Parathyroid adenoma (tissue), 2 donors: ENCODE data around the gene IZUMO4.

ENCODE experiments used
- H2AFZ ChIP-seq: fragments of 300-600 bp; sonication (generic); one replicate; pipeline ENCODE4 v1.7.0; 2017; ENCODE audit warnings: antibody characterized with exemption, mild to moderate bottlenecking
- H3K27ac ChIP-seq: fragments of 300-600 bp; sonication (generic); one replicate; pipeline ENCODE4 v1.7.0; 2017
- H3K27me3 ChIP-seq: fragments of 300-600 bp; sonication (generic); one replicate; pipeline ENCODE4 v1.7.0; 2017; ENCODE audit warnings: low read length; ENCODE audit not compliant: control insufficient read depth, insufficient read depth
- H3K36me3 ChIP-seq: fragments of 300-600 bp; sonication (generic); one replicate; pipeline ENCODE4 v1.7.0; 2017; ENCODE audit warnings: low read length; ENCODE audit not compliant: control insufficient read depth, insufficient read depth
- H3K4me1 ChIP-seq: fragments of 300-600 bp; sonication (generic); one replicate; pipeline ENCODE4 v1.7.0; 2017; ENCODE audit warnings: control low read depth
- H3K4me2 ChIP-seq: fragments of 300-600 bp; sonication (generic); one replicate; pipeline ENCODE4 v1.7.0; 2017; ENCODE audit warnings: low read length
- H3K4me3 ChIP-seq: fragments of 300-600 bp; sonication (generic); one replicate; pipeline ENCODE4 v1.7.0; 2017; ENCODE audit warnings: low read depth, low read length
- H3K79me2 ChIP-seq: fragments of 300-600 bp; sonication (generic); one replicate; pipeline ENCODE4 v1.7.0; 2017; ENCODE audit warnings: control low read depth
- H3K9ac ChIP-seq: fragments of 300-600 bp; sonication (generic); one replicate; pipeline ENCODE4 v1.7.0; 2017; ENCODE audit warnings: mild to moderate bottlenecking
- H3K9me3 ChIP-seq: fragments of 300-600 bp; sonication (generic); one replicate; pipeline ENCODE4 v1.7.0; 2017; ENCODE audit warnings: low read length; ENCODE audit not compliant: control insufficient read depth
- CTCF ChIP-seq: fragments of 300-600 bp; sonication (generic); IDR thresholded peaks from one replicate; pipeline ENCODE4 v1.7.0; 2017; ENCODE audit warnings: antibody characterized with exemption, mild to moderate bottlenecking
- donor health status: primary hyperparathyroidism.

IZUMO4 gene

DNA sequence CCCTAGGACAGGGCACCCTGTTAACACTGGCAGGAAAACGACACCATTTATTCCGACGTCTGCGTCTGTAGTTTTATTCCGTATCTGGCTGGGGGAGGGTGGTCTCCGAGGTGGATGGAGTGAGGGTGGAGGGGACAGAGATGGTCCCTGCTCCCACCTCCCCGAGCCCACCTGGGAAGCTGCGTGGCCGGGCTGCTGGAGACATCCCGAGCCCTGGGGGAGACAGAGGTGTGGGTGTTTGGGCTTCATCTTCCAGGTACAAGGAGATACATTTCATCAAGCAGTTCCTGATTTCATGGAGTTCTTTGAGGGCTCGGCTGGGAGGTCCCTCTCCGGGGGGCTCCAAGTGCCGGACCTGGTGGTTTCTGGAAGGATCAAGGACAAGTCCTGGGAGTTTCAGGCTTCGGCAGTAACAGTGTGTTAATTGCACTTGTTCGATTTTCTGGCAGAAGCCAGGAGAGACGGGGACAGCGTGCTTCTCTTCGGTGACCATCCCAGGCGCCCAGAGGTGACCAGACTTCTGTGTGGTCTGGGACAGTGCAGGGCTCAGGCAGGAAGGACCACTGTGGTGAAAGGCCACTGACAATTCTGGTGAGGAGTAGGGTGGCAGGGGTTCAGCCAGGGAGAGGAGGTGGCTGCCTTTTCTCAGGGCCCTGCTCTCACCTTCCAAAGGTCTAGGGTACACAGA is 25.6 kb upstream of the IZUMO4 start:
- no peaks in the 10 kb centered on the region for H3K27me3 ChIP-seq
- H3K79me2 ChIP-seq, result no peaks in the 10 kb centered on the region
- no peaks in the 10 kb centered on the region for H3K36me3 ChIP-seq
- no peak overlapping the region for H2AFZ ChIP-seq
- peaks cover 2% of the 10 kb centered on the region for H3K4me1 ChIP-seq
- no peak overlapping the region for H3K9ac ChIP-seq
- H3K4me3 ChIP-seq, result no peak overlapping the region
- H3K27ac ChIP-seq, result no peak overlapping the region
- TF ChIP-seq CTCF, result no peak
- no peak overlapping the region for H3K4me2 ChIP-seq
- no peaks in the 10 kb centered on the region for H3K9me3 ChIP-seq

DNA sequence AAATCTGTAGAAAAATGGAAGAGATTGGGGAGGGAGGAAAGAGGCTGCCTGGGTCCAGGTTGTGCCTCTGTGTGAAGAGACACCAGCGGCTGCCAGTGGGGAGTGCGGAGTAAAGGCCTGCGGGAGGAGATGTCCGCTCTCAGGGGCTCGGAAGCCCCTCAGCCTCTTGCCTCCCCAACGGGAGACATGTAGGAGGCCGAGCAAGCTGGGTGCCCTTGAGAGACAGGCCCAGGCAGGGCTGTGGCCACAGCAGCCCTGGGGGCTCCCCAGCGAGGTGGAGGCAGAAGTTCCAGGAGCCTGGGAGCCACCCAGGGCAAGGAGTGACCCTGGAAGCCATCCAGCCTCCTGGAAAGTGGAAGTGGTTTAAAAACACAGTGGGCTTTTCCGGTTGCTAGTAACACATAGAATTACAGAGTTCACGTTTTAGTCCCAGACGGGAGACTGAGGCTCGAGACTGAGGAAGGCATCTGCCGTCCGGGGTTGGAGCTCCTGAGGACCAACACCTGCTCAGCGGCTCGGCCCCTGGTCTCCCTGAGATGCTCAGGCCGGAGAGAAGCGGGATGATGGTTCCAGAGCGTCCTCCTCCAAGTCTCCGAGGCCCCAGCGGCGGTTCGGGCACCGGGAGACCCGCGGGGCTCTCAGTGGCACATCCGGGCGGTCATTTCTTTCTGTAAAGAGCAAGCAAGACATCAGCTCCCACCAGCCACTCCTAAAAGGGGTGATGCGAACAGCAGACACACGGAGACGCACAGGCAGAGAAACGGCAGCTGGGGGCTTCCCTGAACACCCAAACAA is 23.8 kb upstream of the IZUMO4 start:
- no peaks in the 10 kb centered on the region for H3K27me3 ChIP-seq
- no peak overlapping the region for H3K4me3 ChIP-seq
- peaks cover 2% of the 10 kb centered on the region for H3K4me1 ChIP-seq
- no peak overlapping the region for H3K4me2 ChIP-seq
- no peak for TF ChIP-seq CTCF
- no peak overlapping the region for H2AFZ ChIP-seq
- H3K9ac ChIP-seq, result no peak overlapping the region
- H3K36me3 ChIP-seq, result no peaks in the 10 kb centered on the region
- H3K9me3 ChIP-seq, result no peaks in the 10 kb centered on the region
- no peaks in the 10 kb centered on the region for H3K79me2 ChIP-seq
- no peak overlapping the region for H3K27ac ChIP-seq

- no peak overlapping the region for H3K27ac ChIP-seq
- no peaks in the 10 kb centered on the region for H3K9me3 ChIP-seq
- no peak overlapping the region for H3K9ac ChIP-seq
- no peak overlapping the region for H3K4me3 ChIP-seq
- H3K4me2 ChIP-seq, result no peak overlapping the region
- H3K4me1 ChIP-seq, result no peaks in the 10 kb centered on the region
- no peaks in the 10 kb centered on the region for H3K36me3 ChIP-seq
- no peak overlapping the region for H2AFZ ChIP-seq
- TF ChIP-seq CTCF, result no peak
- H3K27me3 ChIP-seq, result no peaks in the 10 kb centered on the region
- no peaks in the 10 kb centered on the region for H3K79me2 ChIP-seq
Observed at GRCh38 chr19:2076526-2076944, 20.2 kb upstream of the IZUMO4 start.

GRCh38 chr19:2077398-2077797 is 19.3 kb upstream of the IZUMO4 start:
- no peak overlapping the region for H3K9ac ChIP-seq
- H3K27ac ChIP-seq, result no peak overlapping the region
- H3K27me3 ChIP-seq, result no peaks in the 10 kb centered on the region
- no peak overlapping the region for H3K4me2 ChIP-seq
- H3K79me2 ChIP-seq, result no peaks in the 10 kb centered on the region
- no peaks in the 10 kb centered on the region for H3K9me3 ChIP-seq
- no peaks in the 10 kb centered on the region for H3K4me1 ChIP-seq
- H3K4me3 ChIP-seq, result no peak overlapping the region
- TF ChIP-seq CTCF, result no peak
- H3K36me3 ChIP-seq, result no peaks in the 10 kb centered on the region
- H2AFZ ChIP-seq, result no peak overlapping the region
